ENCODE measurements around the gene DPP6. TPM values are rescaled to one million over a fixed set of nuclear protein-coding genes. Genes with fewer than 3 reads are reported as not detected.

Gene DPP6
- total RNA-seq, 4 donors from 2014 or later = 13.4 to 33.2 (median 26.8) TPM

DNA sequence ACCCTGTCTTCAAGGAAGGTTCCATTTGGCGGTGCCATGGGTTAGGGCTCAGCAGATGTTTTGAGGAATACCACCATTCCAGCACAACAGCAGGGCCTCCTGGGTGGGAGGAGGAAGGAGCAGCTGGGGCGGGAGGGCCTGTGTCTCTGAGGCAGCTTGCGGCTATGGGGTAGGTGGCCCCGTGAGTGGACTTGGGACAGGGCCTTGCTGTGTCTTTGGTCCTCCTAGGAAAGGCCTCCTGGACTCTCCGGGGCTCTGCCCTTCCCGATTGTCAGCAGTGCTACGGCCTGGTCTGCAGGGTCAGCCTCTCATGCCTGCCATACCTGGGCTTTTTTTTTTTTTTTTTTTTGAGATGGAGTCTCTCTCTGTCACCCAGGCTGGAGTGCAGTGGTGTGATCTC is 854.0 kb downstream of the DPP6 start:
- intact Hi-C loops (cut with DNase I) = no loop called here
- Histone ChIP-seq H3K9me3 (peaks cover 0 to 8% (median 7%) of the 10 kb centered on the region in 4 donors), H3K27ac (replicated peaks in 1 of 4) (no peak overlapping the region), H3K4me1 (no peaks in the 10 kb centered on the region), H3K36me3 (no peaks in the 10 kb centered on the region), H3K27me3 (peaks cover 0 to 39% (median 0%) of the 10 kb centered on the region in 4 donors), H3K4me3 (no peak overlapping the region)
- TF ChIP-seq POLR2AphosphoS5 (IDR thresholded peaks at IDR 0.05) = no peak
- TF ChIP-seq, protein P1, sequence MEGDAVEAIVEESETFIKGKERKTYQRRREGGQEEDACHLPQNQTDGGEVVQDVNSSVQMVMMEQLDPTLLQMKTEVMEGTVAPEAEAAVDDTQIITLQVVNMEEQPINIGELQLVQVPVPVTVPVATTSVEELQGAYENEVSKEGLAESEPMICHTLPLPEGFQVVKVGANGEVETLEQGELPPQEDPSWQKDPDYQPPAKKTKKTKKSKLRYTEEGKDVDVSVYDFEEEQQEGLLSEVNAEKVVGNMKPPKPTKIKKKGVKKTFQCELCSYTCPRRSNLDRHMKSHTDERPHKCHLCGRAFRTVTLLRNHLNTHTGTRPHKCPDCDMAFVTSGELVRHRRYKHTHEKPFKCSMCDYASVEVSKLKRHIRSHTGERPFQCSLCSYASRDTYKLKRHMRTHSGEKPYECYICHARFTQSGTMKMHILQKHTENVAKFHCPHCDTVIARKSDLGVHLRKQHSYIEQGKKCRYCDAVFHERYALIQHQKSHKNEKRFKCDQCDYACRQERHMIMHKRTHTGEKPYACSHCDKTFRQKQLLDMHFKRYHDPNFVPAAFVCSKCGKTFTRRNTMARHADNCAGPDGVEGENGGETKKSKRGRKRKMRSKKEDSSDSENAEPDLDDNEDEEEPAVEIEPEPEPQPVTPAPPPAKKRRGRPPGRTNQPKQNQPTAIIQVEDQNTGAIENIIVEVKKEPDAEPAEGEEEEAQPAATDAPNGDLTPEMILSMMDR (IDR thresholded peaks at IDR 0.05) = no peak
- no peak for TF ChIP-seq POLR2A (IDR thresholded peaks at IDR 0.05; ENCODE audit: low read depth)
- TF ChIP-seq EP300 (IDR thresholded peaks at IDR 0.05) = no peak
- DNase-seq (ENCODE audit: extremely low spot score) = no peak
- 94% methylated on average over 6 of the region's 7 CpGs for WGBS

DNA sequence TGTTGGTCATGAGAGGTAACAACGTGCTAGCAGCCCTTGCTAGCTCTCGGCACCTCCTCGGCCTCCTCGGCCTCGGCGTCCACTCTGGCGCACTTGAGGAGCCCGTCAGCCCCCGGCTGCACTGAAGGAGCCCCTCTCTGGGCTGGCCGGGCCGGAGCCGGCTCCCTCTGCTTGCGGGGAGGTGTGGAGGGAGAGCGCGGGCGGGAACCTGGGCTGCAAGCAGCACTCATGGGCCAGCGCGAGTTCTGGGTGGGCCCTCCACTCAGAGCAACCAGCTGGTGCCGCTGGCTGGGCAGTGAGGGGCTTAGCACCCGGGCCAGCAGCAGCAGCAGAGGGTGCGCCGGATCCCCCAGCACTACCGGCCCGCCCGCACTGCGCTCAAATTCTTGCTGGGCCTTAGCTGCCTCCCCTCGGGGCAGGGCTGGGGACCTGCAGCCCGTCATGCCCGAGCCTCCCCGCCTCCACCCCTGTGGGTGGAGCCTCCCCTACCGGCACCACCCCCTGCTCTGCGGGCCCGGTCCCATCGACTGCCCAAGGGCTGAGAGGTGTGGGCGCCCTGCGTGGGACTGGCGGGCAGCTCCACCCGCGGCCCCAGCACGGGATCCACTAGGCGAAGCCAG is 854.6 kb downstream of the DPP6 start:
- Histone ChIP-seq H3K27me3 (peaks cover 0 to 41% (median 0%) of the 10 kb centered on the region in 4 donors), H3K36me3 (no peaks in the 10 kb centered on the region), H3K9me3 (peaks cover 0 to 13% (median 9%) of the 10 kb centered on the region in 4 donors), H3K4me1 (no peaks in the 10 kb centered on the region), H3K27ac (replicated peaks in 1 of 4) (no peak overlapping the region), H3K4me3 (no peak overlapping the region)
- intact Hi-C loops (cut with DNase I) = no loop called here
- WGBS = 97% methylated on average over 31 of the region's 41 CpGs
- no peak for DNase-seq (ENCODE audit: extremely low spot score)
- TF ChIP-seq POLR2A (IDR thresholded peaks at IDR 0.05; ENCODE audit: low read depth) (no peak), POLR2AphosphoS5 (IDR thresholded peaks at IDR 0.05) (no peak), EP300 (IDR thresholded peaks at IDR 0.05) (no peak)
- TF ChIP-seq, protein P1 (IDR thresholded peaks at IDR 0.05) = no peak

DNA sequence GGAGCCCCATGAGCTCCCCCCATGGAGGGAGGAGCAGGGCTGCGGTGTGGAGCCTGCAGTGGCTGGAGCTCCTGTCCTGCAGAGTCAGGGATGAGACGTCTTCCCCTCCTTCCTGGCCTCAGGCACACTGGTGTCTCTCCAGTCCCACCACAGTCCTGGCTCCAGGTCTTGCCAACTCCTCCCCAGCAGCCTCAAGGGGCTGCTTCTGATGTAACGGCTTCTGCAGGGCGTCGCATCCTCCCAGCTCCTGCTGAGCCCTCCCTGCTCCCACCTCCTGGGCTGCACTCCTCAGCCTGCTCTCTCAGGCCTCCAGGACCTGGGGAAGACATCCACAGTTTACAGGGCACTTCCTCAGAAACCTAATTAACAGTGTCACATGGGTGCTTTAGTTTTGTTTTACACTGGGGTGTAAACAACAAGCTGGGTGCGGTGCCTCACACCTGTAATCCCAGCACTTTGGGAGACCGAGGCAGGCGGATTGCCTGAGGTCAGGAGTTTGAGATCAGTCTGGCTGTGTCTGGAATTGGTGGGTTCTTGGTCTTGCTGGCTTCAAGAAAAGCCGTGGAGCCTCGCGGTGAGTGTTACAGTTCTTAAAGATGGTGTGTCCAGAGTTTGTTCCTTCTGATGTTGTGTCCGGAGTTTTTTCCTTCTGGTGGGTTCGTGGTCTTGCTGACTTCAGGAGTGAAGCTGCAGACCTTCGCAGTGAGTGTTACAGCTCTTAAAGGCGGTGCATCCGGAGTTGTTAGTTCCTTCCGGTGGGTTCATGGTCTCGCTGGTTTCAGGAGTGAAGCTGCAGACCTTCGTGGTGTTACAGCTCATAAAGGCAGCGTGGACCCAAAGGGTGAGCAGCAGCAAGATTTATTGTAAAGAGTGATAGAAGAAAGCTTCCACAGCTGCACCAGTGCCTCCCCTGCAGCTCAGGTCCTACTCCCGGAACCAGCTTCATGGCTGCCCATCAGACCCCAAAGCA is 855.7 kb downstream of the DPP6 start:
- Histone ChIP-seq H3K9me3 (peaks cover 0 to 13% (median 9%) of the 10 kb centered on the region in 4 donors), H3K36me3 (no peaks in the 10 kb centered on the region), H3K27me3 (peaks cover 0 to 41% (median 0%) of the 10 kb centered on the region in 4 donors), H3K4me1 (no peaks in the 10 kb centered on the region), H3K4me3 (no peak overlapping the region), H3K27ac (replicated peaks in 1 of 4) (no peak overlapping the region)
- TF ChIP-seq EP300 (IDR thresholded peaks at IDR 0.05) (no peak), POLR2A (IDR thresholded peaks at IDR 0.05; ENCODE audit: low read depth) (no peak), POLR2AphosphoS5 (IDR thresholded peaks at IDR 0.05) (no peak)
- TF ChIP-seq, protein P1 (IDR thresholded peaks at IDR 0.05) = no peak
- intact Hi-C loops (cut with DNase I) = no loop called here
- 76% methylated on average over 19 of the region's 21 CpGs for WGBS
- DNase-seq (ENCODE audit: extremely low spot score) = no peak

DNA sequence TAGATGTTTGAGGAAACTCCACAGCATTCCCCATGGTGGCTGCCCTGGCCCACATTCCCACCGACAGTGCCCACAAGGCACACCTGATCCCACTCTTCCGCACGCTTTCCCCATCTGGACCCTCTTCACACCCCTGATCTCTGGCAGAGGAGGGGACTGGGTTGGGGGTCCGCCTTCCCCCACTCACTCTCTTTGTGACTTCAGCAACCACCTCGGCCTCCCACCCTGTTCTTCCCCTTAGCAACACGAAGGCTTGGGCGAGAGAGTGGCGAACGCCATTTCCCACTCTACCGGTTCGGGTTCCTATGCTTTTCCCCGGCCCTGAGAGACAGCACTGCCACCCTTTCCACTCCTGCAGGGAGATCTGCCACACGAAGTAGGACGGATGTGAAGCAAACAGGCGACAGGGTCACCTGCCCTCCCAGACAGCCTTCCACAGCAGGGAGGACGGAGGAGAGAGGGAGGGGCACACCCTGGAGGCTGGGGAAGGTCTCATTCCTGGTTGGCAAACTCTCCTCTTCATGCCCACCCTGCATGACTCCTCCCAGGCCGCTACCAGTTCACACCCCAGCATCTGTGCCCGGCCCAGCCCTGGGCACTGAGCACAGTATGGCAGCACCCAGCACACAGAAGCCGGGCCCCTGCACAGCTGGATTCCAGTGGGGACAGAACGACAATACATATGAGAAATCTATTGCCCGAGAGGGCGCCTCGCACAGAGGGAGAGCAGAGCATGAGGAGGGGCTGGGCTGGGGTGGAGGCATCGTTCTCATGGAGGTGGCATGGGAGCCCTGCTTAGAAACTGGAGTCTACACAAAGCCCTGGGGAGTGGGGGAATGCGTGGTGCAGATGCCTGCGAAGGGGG is 857.3 kb downstream of the DPP6 start:
- WGBS = 80% methylated on average over 24 of the region's 26 CpGs
- Histone ChIP-seq H3K27me3 (peaks cover 0 to 48% (median 2%) of the 10 kb centered on the region in 4 donors), H3K27ac (replicated peaks in 1 of 4) (no peak overlapping the region), H3K36me3 (no peaks in the 10 kb centered on the region), H3K4me1 (peaks cover 8 to 12% (median 9%) of the 10 kb centered on the region in 4 donors), H3K9me3 (peaks cover 0 to 13% (median 9%) of the 10 kb centered on the region in 4 donors), H3K4me3 (no peak overlapping the region)
- TF ChIP-seq, protein P1 (IDR thresholded peaks at IDR 0.05) = no peak
- TF ChIP-seq POLR2A (IDR thresholded peaks at IDR 0.05; ENCODE audit: low read depth) = no peak
- no peak for TF ChIP-seq EP300 (IDR thresholded peaks at IDR 0.05)
- no peak for TF ChIP-seq POLR2AphosphoS5 (IDR thresholded peaks at IDR 0.05)
- no peak for DNase-seq (ENCODE audit: extremely low spot score)
- intact Hi-C loops (cut with DNase I) = loop anchor here (5.0 kb wide), 1 partner anchor 438 kb away; no protein-coding TSS in a partner anchor
